Measurements from ENCODE around the gene HVCN1.

The HVCN1 gene

GRCh38 chr12:110676171-110676570 is 12.7 kb downstream of the HVCN1 start:
- H3K4me3 ChIP-seq (ENCODE audit: low read depth, low read length), result no peak overlapping the region
- ChIA-PET POLR2A (no interaction called here), CTCF (interaction anchor here (1.3 kb wide), 1 partner anchor 11 kb away, joined by 3 read pairs; no protein-coding TSS in a partner anchor)
- no peak for TF ChIP-seq CTCF (IDR thresholded peaks at IDR 0.05; ENCODE audit: insufficient read depth, low read length, missing control alignments)
- DNase-seq (ENCODE audit: low read depth, low spot score), result no peak

GRCh38 chr12:110670161-110670701 is 18.7 kb downstream of the HVCN1 start:
- ChIA-PET CTCF (no interaction called here), POLR2A (no interaction called here)

GRCh38 chr12:110669193-110669502 is 19.8 kb downstream of the HVCN1 start:
- no peak for DNase-seq (ENCODE audit: low read depth, low spot score)
- no peak for TF ChIP-seq CTCF (IDR thresholded peaks at IDR 0.05; ENCODE audit: insufficient read depth, low read length, missing control alignments)
- ChIA-PET POLR2A (no interaction called here), CTCF (no interaction called here)
- H3K4me3 ChIP-seq (ENCODE audit: low read depth, low read length), result no peak overlapping the region

More at GRCh38 chr12:110670161-110670701, 18.7 kb downstream of the HVCN1 start:
- no peak overlapping the region for H3K4me3 ChIP-seq (ENCODE audit: low read depth, low read length)
- TF ChIP-seq CTCF (IDR thresholded peaks at IDR 0.05; ENCODE audit: insufficient read depth, low read length, missing control alignments), result no peak
- no peak for DNase-seq (ENCODE audit: low read depth, low spot score)

GRCh38 chr12:110668480-110669192 is 20.3 kb downstream of the HVCN1 start:
- POLR2A ChIA-PET, result no interaction called here
- TF ChIP-seq CTCF (IDR thresholded peaks at IDR 0.05; ENCODE audit: insufficient read depth, low read length, missing control alignments), result no peak
- CTCF ChIA-PET, result no interaction called here
- no peak for DNase-seq (ENCODE audit: low read depth, low spot score)
- H3K4me3 ChIP-seq (ENCODE audit: low read depth, low read length), result no peak overlapping the region

- CTCF ChIA-PET, result no interaction called here
- TF ChIP-seq CTCF (IDR thresholded peaks at IDR 0.05; ENCODE audit: insufficient read depth, low read length, missing control alignments), result no peak
- DNase-seq (ENCODE audit: low read depth, low spot score), result no peak
- POLR2A ChIA-PET, result no interaction called here
- no peak overlapping the region for H3K4me3 ChIP-seq (ENCODE audit: low read depth, low read length)
Measured at GRCh38 chr12:110667671-110668070, 21.2 kb downstream of the HVCN1 start.

- no peak for DNase-seq (ENCODE audit: low read depth, low spot score)
- CTCF ChIA-PET, result no interaction called here
- TF ChIP-seq CTCF (IDR thresholded peaks at IDR 0.05; ENCODE audit: insufficient read depth, low read length, missing control alignments), result no peak
- H3K4me3 ChIP-seq (ENCODE audit: low read depth, low read length), result no peak overlapping the region
- POLR2A ChIA-PET, result no interaction called here
Measured at GRCh38 chr12:110666892-110667291, 22.0 kb downstream of the HVCN1 start.
